Prostate gland (tissue), 1 donor: ENCODE results near the gene DDI2.

ENCODE experiments used
- POLR2A ChIP-seq: fragments of 450-650 bp; IDR thresholded peaks from one replicate; pipeline ENCODE4 v1.6.1; 2016; ENCODE audit warnings: antibody characterized with exemption, mild to moderate bottlenecking
- POLR2AphosphoS5 ChIP-seq: sonication (generic); formaldehyde crosslinking; IDR thresholded peaks from one replicate; pipeline ENCODE4 v1.6.1; 2017; ENCODE audit warnings: antibody characterized with exemption

DNA sequence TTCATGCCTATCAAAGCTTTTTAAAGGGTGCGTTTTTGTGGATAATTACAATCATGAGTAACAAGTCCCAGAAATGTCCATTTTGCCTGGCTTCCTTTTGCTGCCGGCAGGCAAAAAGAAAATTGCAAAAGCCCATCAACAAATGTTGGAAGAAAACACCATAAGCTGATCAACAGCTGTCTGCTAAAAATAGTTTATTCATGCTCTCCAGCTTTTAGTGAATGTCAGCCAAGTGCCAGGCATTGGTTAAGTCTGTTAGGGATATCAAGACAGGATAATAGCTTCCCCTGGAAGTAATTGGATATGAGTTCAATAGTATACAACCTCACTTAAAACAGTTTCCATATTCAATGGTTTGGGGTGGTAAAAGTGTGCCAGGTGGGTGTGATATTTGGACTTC lies 18.8 kb upstream of the DDI2 start:
- no peak for TF ChIP-seq POLR2A
- TF ChIP-seq POLR2AphosphoS5 = no peak
